Loucy (cell line): ENCODE data around the gene PTPA.

Experiments used
- H2AFZ ChIP-seq: fragments of 200-600 bp; sonication (generic); 2 replicates; pipeline ENCODE4 v1.6.0; 2016; ENCODE audit warnings: antibody characterized with exemption, mild to moderate bottlenecking, low read length, moderate library complexity
- H3F3A ChIP-seq: fragments of 200-600 bp; 2 replicates; pipeline ENCODE4 v1.6.0; 2016; ENCODE audit warnings: antibody characterized with exemption, low read depth, mild to moderate bottlenecking
- H3K27me3 ChIP-seq: fragments of 200-600 bp; sonication (generic); 2 replicates; pipeline ENCODE4 v1.6.1; 2014; ENCODE audit warnings: low read length, mild to moderate bottlenecking; ENCODE audit not compliant: insufficient read depth, poor library complexity, severe bottlenecking
- H3K36me3 ChIP-seq: fragments of 200-600 bp; sonication (generic); 2 replicates; pipeline ENCODE4 v1.6.1; 2016; ENCODE audit warnings: low read length; ENCODE audit not compliant: insufficient read depth
- H3K4me1 ChIP-seq: fragments of 200-600 bp; sonication (generic); 2 replicates; pipeline ENCODE4 v1.5.1; 2014; ENCODE audit warnings: low read length, mild to moderate bottlenecking; ENCODE audit not compliant: insufficient read depth, poor library complexity, severe bottlenecking
- H3K4me2 ChIP-seq: fragments of 200-600 bp; sonication (generic); 2 replicates; pipeline ENCODE4 v1.6.0; 2014; ENCODE audit warnings: antibody characterized with exemption, low read length, low read depth, mild to moderate bottlenecking; ENCODE audit not compliant: poor library complexity, severe bottlenecking
- H3K4me3 ChIP-seq: fragments of 200-600 bp; sonication (generic); 2 replicates; pipeline ENCODE4 v1.5.1; 2014; ENCODE audit warnings: low read length, mild to moderate bottlenecking, mixed read lengths; ENCODE audit not compliant: poor library complexity, severe bottlenecking
- H3K79me2 ChIP-seq: fragments of 200-600 bp; sonication (generic); 2 replicates; pipeline ENCODE4 v1.6.1; 2014; ENCODE audit warnings: low read length; ENCODE audit not compliant: insufficient read depth
- H3K9ac ChIP-seq: fragments of 200-600 bp; sonication (generic); 2 replicates; pipeline ENCODE4 v1.6.0; 2014; ENCODE audit warnings: mild to moderate bottlenecking, low read depth, low read length, moderate library complexity; ENCODE audit not compliant: poor library complexity, severe bottlenecking
- H3K9me2 ChIP-seq: fragments of 200-600 bp; sonication (generic); replicated peaks from 2 replicates; pipeline ENCODE4 v1.6.1; 2016; ENCODE audit warnings: low read depth, low read length, mixed read lengths
- H3K9me3 ChIP-seq: fragments of 200-600 bp; sonication (generic); 2 replicates; pipeline ENCODE4 v1.6.1; 2014; ENCODE audit warnings: mild to moderate bottlenecking, antibody characterized with exemption, low read length, low read depth; ENCODE audit not compliant: insufficient read depth
- H4K20me1 ChIP-seq: fragments of 200-600 bp; sonication (generic); 2 replicates; pipeline ENCODE4 v1.6.0; 2014; ENCODE audit warnings: antibody characterized with exemption, low read length, mild to moderate bottlenecking; ENCODE audit not compliant: insufficient read depth, poor library complexity, severe bottlenecking
- CTCF ChIP-seq: fragments of 200-600 bp; sonication (generic); conservative IDR thresholded peaks from 2 replicates; pipeline ENCODE4 v1.5.1; 2014; ENCODE audit warnings: mild to moderate bottlenecking, antibody characterized with exemption, low read length
- EZH2phosphoT487 ChIP-seq: fragments of 200-600 bp; IDR thresholded peaks from 2 replicates; pipeline ENCODE4 v1.6.1; 2018; ENCODE audit warnings: antibody characterized with exemption, mild to moderate bottlenecking, moderate library complexity, borderline replicate concordance

Gene PTPA

GRCh38 chr9:129097671-129098306, 13.4 kb upstream of the PTPA start:
- Histone ChIP-seq H3K4me2 (no peak overlapping the region), H3K36me3 (no peaks in the 10 kb centered on the region), H3K9me2 (no peaks in the 10 kb centered on the region), H4K20me1 (no peaks in the 10 kb centered on the region), H3K79me2 (no peaks in the 10 kb centered on the region), H3K9me3 (no peaks in the 10 kb centered on the region), H3F3A (no peaks in the 10 kb centered on the region), H2AFZ (no peak overlapping the region), H3K4me3 (no peak overlapping the region), H3K4me1 (no peaks in the 10 kb centered on the region), H3K27me3 (no peaks in the 10 kb centered on the region), H3K9ac (no peak overlapping the region)
- no peak for TF ChIP-seq CTCF
- no peak for TF ChIP-seq EZH2phosphoT487

- H3K4me3 ChIP-seq: no peak overlapping the region
- no peak for TF ChIP-seq EZH2phosphoT487
- no peak for TF ChIP-seq CTCF
- H2AFZ ChIP-seq: no peak overlapping the region
- no peaks in the 10 kb centered on the region for H3K79me2 ChIP-seq
- H3K9me2 ChIP-seq: no peaks in the 10 kb centered on the region
- no peak overlapping the region for H3K9ac ChIP-seq
- no peaks in the 10 kb centered on the region for H3K27me3 ChIP-seq
- no peaks in the 10 kb centered on the region for H3F3A ChIP-seq
- H3K9me3 ChIP-seq: no peaks in the 10 kb centered on the region
- no peaks in the 10 kb centered on the region for H4K20me1 ChIP-seq
- no peak overlapping the region for H3K4me2 ChIP-seq
- H3K4me1 ChIP-seq: no peaks in the 10 kb centered on the region
- H3K36me3 ChIP-seq: no peaks in the 10 kb centered on the region
Observed at GRCh38 chr9:129098328-129098727, 12.9 kb upstream of the PTPA start.

- Histone ChIP-seq H3K4me3 (no peak overlapping the region), H3K27me3 (no peaks in the 10 kb centered on the region), H3K9ac (no peak overlapping the region), H3K4me1 (no peaks in the 10 kb centered on the region), H3K9me2 (no peaks in the 10 kb centered on the region), H3K9me3 (no peaks in the 10 kb centered on the region), H4K20me1 (no peaks in the 10 kb centered on the region), H3F3A (no peaks in the 10 kb centered on the region), H3K4me2 (no peak overlapping the region), H3K36me3 (no peaks in the 10 kb centered on the region), H2AFZ (no peak overlapping the region), H3K79me2 (no peaks in the 10 kb centered on the region)
- TF ChIP-seq EZH2phosphoT487: no peak
- TF ChIP-seq CTCF: no peak
Observed at GRCh38 chr9:129100383-129101169, 10.6 kb upstream of the PTPA start.
